HG02623 (cell line): ENCODE results near the gene UGT8.
"Not testable (repeated sequence)": the region's sequence is repeated elsewhere in the genome, so short reads cannot be mapped to it uniquely, and the experiment has no call there.

Experiments
- ATAC-seq: cut with Tn5 transposase; IDR thresholded peaks from one replicate; pipeline ENCODE4 v1.9.1; 2021; ENCODE audit warnings: moderate library complexity; ENCODE audit not compliant: unreplicated experiment

Gene UGT8, protein sequence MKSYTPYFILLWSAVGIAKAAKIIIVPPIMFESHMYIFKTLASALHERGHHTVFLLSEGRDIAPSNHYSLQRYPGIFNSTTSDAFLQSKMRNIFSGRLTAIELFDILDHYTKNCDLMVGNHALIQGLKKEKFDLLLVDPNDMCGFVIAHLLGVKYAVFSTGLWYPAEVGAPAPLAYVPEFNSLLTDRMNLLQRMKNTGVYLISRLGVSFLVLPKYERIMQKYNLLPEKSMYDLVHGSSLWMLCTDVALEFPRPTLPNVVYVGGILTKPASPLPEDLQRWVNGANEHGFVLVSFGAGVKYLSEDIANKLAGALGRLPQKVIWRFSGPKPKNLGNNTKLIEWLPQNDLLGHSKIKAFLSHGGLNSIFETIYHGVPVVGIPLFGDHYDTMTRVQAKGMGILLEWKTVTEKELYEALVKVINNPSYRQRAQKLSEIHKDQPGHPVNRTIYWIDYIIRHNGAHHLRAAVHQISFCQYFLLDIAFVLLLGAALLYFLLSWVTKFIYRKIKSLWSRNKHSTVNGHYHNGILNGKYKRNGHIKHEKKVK

DNA sequence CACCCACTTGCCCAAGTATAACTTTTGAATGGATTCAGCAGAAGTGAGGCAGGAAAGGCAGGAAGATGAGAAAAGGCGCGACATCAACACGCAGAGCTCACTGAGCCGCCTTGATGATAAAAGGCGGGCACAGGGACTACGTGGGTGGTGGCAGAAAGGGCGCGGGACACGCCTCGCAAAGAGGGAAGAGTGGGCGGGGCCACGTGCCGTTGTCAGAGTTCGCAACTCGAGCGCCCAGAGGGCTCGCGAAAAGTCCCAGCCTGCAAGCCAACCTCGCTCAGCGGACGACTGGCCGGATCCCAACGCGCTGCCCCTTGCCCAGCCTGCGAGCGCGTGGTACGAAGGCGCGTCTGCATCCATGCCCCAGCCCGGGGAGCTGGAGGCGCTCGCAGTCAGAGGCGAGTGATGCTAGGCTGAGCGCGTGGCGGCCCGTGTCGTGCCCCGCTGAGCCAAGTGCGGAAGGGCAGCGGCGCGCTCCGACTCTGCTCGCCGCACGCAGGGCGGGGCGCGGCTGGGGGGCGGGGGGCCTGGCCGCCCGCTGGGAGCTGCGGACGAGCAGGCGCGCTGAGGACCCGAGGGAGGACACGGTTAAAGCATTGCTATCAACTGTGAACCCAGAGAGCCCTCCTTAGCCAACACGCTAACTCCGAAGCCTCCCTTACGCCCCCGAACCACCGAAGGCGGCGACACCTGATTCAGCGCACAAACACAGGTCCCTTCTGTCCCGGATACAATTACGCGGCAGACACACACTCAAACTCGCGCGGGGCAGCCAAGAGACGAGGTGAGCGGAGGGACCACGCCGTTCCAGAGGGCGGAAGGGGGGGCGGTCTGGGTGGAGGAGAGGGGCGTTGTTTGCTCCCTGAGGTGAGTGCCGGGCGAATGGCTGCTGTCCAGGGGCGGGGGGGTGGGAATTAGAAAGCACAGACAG lies at the start of gene UGT8:
Gene UGT8 (plus strand): TSS at position 617 of the 931 bp plus-strand sequence. CDS start 24,074 bp downstream, outside the sequence.
- peak; percentile 37 for ATAC-seq

- ATAC-seq = no peak
Measured at GRCh38 chr4:114549638-114550037, 49.0 kb upstream of the UGT8 start.

- no peak for ATAC-seq
Measured at GRCh38 chr4:114558446-114559020, 40.1 kb upstream of the UGT8 start.

GRCh38 chr4:114561590-114561989 lies 37.0 kb upstream of the UGT8 start:
- ATAC-seq = no peak

DNA sequence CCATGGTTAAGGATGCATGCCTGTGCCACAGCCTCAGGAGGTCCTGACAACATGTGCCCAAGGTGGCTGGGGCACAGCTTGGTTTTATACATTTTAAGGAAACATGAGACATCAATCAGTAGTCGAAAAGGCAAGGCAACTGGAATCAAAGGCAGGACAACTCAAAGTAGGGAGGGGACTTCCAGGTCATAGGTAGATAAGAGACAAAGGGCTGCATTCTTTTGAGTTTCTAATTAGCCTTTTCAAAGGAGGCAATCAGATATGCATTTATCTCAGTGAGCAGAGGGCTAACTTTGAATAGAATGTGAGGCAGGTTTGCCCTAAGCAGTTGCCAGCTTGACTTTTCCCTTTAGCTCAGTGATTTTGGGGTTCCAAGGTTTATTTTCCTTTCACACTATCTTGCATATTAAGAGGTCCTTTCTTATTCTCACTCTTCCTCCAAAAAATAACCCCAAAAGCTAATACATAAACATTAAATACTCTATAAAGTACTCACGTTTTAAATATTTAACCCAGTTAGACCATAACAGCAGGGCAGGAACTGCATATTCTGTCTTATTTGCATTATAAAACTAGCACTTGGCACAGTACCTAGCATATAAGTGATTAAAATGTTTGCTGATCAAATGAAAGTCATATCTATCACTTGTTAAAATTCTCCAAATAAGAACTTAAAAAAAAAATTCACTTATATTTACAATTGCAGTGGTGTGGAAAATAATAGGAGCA lies 36.3 kb upstream of the UGT8 start:
- no peak for ATAC-seq

GRCh38 chr4:114563536-114564315 lies 34.9 kb upstream of the UGT8 start:
- ATAC-seq = no peak

GRCh38 chr4:114577386-114577785 lies 21.2 kb upstream of the UGT8 start:
- ATAC-seq = no peak

GRCh38 chr4:114582621-114583020 lies 16.0 kb upstream of the UGT8 start:
- ATAC-seq = no peak

DNA sequence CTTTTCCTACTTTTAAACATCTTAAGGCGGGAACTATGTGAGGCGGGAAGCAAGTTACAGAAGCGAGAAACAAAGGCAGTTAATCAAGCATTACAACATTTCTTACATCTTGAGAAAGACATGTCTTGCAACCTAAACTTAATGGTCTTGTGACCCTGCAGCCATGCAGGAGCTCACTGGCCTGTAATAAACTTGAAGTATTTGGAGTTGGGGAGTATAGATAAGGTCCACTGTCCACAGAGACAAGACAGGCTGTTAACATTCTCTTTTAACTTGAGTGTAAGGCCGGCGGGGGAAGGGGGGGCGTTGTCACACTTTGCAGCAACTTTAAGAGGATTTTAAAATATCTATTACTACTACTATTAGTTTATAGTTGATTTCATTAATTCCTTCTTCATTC lies 10.3 kb upstream of the UGT8 start:
- no peak for ATAC-seq

DNA sequence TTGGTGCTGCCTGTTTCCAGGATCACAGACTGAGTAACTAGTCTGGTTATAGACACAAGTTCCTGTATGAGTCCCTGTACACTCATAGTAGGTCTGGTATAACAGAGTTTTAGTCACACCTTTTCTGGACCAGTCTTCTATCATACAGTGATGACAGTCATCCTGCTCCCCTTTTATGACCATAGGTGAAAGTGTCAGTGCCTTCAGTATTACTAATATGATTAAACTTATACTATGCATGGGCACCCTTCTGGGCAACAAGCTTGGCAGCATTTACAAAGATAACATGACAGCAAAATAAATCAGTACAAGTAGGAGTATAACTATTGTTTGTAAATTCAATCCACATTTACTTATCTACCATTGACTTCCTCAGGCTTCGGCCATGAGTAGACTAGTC lies 8.2 kb upstream of the UGT8 start:
- ATAC-seq = not testable (repeated sequence)

DNA sequence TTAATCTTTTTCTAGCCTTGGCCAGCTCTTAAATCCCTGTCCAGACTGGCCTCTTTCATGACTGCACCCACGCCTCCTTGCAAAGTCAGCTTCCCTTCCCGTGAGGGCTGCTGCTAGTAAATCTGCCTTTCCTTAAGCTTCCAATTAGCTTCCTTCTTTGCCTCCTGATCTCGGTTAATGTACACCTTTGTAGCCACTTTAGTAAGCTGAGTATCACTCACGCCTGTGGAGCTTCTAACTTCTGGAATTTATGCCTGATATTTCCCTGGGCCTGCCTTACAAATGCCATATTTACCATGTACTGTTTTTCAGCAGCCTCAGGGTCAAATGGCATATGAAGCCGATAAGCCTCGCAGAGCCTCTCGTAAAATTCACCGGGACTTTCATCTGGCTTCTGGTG lies 5.1 kb upstream of the UGT8 start:
- ATAC-seq = no peak

GRCh38 chr4:114595207-114595606 lies 3.4 kb upstream of the UGT8 start:
- no peak for ATAC-seq

DNA sequence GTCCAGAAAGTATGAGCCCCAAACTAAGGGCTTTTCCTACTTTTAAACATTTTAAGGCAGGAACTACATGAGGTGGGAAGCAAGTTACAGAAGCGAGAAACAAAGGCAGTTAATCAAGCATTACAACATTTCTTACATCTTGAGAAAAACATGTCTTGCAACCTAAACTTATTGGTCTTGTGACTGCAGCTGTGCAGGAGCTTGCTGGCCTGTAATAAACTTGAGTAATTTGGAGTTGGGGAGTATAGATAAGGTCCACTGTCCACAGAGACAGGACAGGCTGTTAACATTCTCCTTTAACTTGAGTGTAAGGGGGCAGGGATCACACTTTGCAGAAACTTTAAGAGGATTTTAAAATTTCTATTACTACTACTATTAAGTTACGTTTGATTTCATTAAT lies 2.7 kb upstream of the UGT8 start:
- no peak for ATAC-seq

- ATAC-seq = no peak
Measured at GRCh38 chr4:114597410-114598115, 1.0 kb upstream of the UGT8 start.

GRCh38 chr4:114599231-114599902 lies 760 bp downstream of the UGT8 start:
- ATAC-seq = no peak

GRCh38 chr4:114599903-114600552 lies 1.4 kb downstream of the UGT8 start:
- ATAC-seq = no peak

DNA sequence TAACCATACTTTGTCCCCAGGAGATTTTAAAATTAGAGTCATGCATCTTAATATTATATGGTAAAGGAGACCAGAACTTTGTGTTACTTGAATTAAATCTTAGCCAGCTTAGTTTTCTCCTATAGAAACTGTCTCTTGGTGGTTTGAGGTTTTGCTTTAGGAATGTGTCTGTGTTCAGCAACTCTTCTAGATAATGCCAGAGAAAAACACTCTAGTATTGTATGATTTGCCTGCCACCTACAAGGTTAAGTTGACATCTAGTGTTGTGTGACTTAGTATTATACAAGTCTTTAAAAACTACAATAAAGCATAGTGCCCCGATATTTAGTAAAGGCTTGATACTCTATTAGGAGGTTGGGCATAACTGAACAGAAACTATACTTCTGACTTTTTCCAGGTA lies 2.1 kb downstream of the UGT8 start:
- ATAC-seq = no peak
